Choroid plexus epithelial cell (primary cell): ENCODE data around the gene DGUOK.
A peak's percentile ranks its signal among the peaks of the same experiment; 100 is the strongest.

Experiments used
- DNase-seq: peaks from one replicate; pipeline ENCODE4 v3.0.0-alpha.2; 2010; ENCODE audit warnings: low read depth
- H3K4me3 ChIP-seq: 2 replicates; pipeline ENCODE4 v1.5.1; 2011; ENCODE audit warnings: low read depth, mild to moderate bottlenecking, control low read depth, low read length, moderate library complexity
- CTCF ChIP-seq: conservative IDR thresholded peaks from 2 replicates; pipeline ENCODE4 v1.5.1; 2011; ENCODE audit warnings: low read depth, mild to moderate bottlenecking, control low read depth, inconsistent platforms, low read length, moderate library complexity

DGUOK gene

GRCh38 chr2:73916666-73917065 lies 10.0 kb upstream of the DGUOK start:
- no peak for DNase-seq
- H3K4me3 ChIP-seq, result no peak overlapping the region
- TF ChIP-seq CTCF, result no peak

- DNase-seq, result no peak
- TF ChIP-seq CTCF, result no peak
- H3K4me3 ChIP-seq, result no peak overlapping the region
Observed at GRCh38 chr2:73917296-73917695, 9.4 kb upstream of the DGUOK start.

- TF ChIP-seq CTCF, result no peak
- DNase-seq, result no peak
- no peak overlapping the region for H3K4me3 ChIP-seq
Observed at GRCh38 chr2:73917696-73918207, 8.9 kb upstream of the DGUOK start.

GRCh38 chr2:73918856-73919255 lies 7.8 kb upstream of the DGUOK start:
- H3K4me3 ChIP-seq, result no peak overlapping the region
- no peak for TF ChIP-seq CTCF
- no peak for DNase-seq

- TF ChIP-seq CTCF, result no peak
- DNase-seq, result no peak
- no peak overlapping the region for H3K4me3 ChIP-seq
Observed at GRCh38 chr2:73919596-73920228, 7.0 kb upstream of the DGUOK start.

GRCh38 chr2:73920577-73921545 lies 5.8 kb upstream of the DGUOK start:
- H3K4me3 ChIP-seq, result no peak overlapping the region
- DNase-seq, result peak; percentile 26
- peak; percentile 45 for TF ChIP-seq CTCF

GRCh38 chr2:73921581-73921980 lies 5.1 kb upstream of the DGUOK start:
- TF ChIP-seq CTCF, result no peak
- no peak for DNase-seq
- no peak overlapping the region for H3K4me3 ChIP-seq
